ENCODE results near the gene PPP1R12A.

Gene PPP1R12A

GRCh38 chr12:79934281-79935020 lies 446 bp downstream of the PPP1R12A start:
- DNase-seq, result peak; percentile 26

- DNase-seq, result no peak
Measured at GRCh38 chr12:79933532-79934264, 1.2 kb downstream of the PPP1R12A start.

- no peak for DNase-seq
Measured at GRCh38 chr12:79933043-79933442, 1.9 kb downstream of the PPP1R12A start.

GRCh38 chr12:79932357-79932756 lies 2.5 kb downstream of the PPP1R12A start:
- DNase-seq, result no peak

GRCh38 chr12:79929065-79929464 lies 5.8 kb downstream of the PPP1R12A start:
- DNase-seq, result no peak

- DNase-seq, result peak; percentile 38
Measured at GRCh38 chr12:79927772-79928474, 7.0 kb downstream of the PPP1R12A start.

GRCh38 chr12:79926951-79927350 lies 7.9 kb downstream of the PPP1R12A start:
- no peak for DNase-seq

GRCh38 chr12:79925492-79925891 lies 9.4 kb downstream of the PPP1R12A start:
- DNase-seq, result no peak

GRCh38 chr12:79921786-79922185 lies 13.1 kb downstream of the PPP1R12A start:
- DNase-seq, result no peak

GRCh38 chr12:79920421-79921238 lies 14.3 kb downstream of the PPP1R12A start:
- DNase-seq, result no peak

- no peak for DNase-seq
Measured at GRCh38 chr12:79919762-79920161, 15.1 kb downstream of the PPP1R12A start.

- DNase-seq, result no peak
Measured at GRCh38 chr12:79916826-79917225, 18.1 kb downstream of the PPP1R12A start.

- DNase-seq, result no peak
Measured at GRCh38 chr12:79911889-79912656, 22.8 kb downstream of the PPP1R12A start.

- DNase-seq, result no peak
Measured at GRCh38 chr12:79908366-79908765, 26.5 kb downstream of the PPP1R12A start.

GRCh38 chr12:79901506-79901905 lies 33.4 kb downstream of the PPP1R12A start:
- no peak for DNase-seq

- DNase-seq, result no peak
Measured at GRCh38 chr12:79900951-79901350, 33.9 kb downstream of the PPP1R12A start.

GRCh38 chr12:79900199-79900598 lies 34.7 kb downstream of the PPP1R12A start:
- DNase-seq, result no peak

GRCh38 chr12:79897617-79898016 lies 37.3 kb downstream of the PPP1R12A start:
- DNase-seq, result no peak

- no peak for DNase-seq
Measured at GRCh38 chr12:79895804-79896203, 39.1 kb downstream of the PPP1R12A start.

- no peak for DNase-seq
Measured at GRCh38 chr12:79895071-79895470, 39.8 kb downstream of the PPP1R12A start.

GRCh38 chr12:79891506-79892162 lies 43.3 kb downstream of the PPP1R12A start:
- no peak for DNase-seq

- no peak for DNase-seq
Measured at GRCh38 chr12:79887890-79888289, 47.0 kb downstream of the PPP1R12A start.

All from MV-4-11 (cell line).